ENCODE results near the gene C19orf33. TPM values are rescaled to one million over a fixed set of nuclear protein-coding genes. Genes with fewer than 3 reads are reported as not detected.
"Not testable (repeated sequence)": the region's sequence is repeated elsewhere in the genome, so short reads cannot be mapped to it uniquely, and the experiment has no call there.

The C19orf33 gene
- total RNA-seq, 4 donors from 2014 or later, result 354 to 843 (median 469) TPM

DNA sequence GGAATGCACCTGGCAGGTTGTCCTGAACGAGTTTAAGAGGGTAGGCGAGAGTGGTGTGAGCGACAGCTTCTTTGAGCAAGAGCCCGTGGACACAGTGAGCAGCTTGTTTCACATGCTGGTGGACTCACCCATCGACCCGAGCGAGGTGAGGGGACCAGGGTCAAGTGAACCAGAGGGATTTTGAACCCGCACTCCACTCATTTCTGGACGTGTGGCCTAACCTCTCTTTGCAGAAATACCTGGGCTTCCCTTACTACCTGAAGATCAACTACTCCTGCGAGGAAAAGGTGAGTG, 33.3 kb downstream of the C19orf33 start:
- Histone ChIP-seq H3K36me3 (peaks cover 0 to 30% (median 0%) of the 10 kb centered on the region in 3 donors), H3K9me3 (no peaks in the 10 kb centered on the region), H3K4me3 (peak overlapping the region; percentile 73 to 90 (median 82)), H3K27ac (peak overlapping the region; percentile 97 to 100 (median 100)), H3K27me3 (no peaks in the 10 kb centered on the region), H3K4me1 (peaks cover 10 to 35% (median 14%) of the 10 kb centered on the region in 3 donors)
- no peak for TF ChIP-seq POLR2A (IDR thresholded peaks at IDR 0.05)
- no peak for TF ChIP-seq CTCF (IDR thresholded peaks at IDR 0.05)
- WGBS, 2 donors, result 60 to 73% methylated on average over 6 to 10 of the region's 10 CpGs
- no peak for DNase-seq
- intact Hi-C loops (cut with DNase I), result no loop called here

GRCh38 chr19:38339011-38339410, 35.0 kb downstream of the C19orf33 start:
- Histone ChIP-seq H3K36me3 (peaks cover 0 to 46% (median 0%) of the 10 kb centered on the region in 3 donors), H3K4me1 (peaks cover 10 to 35% (median 14%) of the 10 kb centered on the region in 3 donors)
- DNase-seq; intact Hi-C loops (cut with DNase I); H3K4me3 ChIP-seq; H3K9me3 ChIP-seq; H3K27ac ChIP-seq; H3K27me3 ChIP-seq: not testable (repeated sequence)
- 58 to 67% methylated on average over 2 to 3 of the region's 4 CpGs for WGBS, 2 donors

- 89 to 94% methylated on average over 2 of the region's 2 CpGs for whole genome bisulfite sequencing, 2 donors
- no peak for TF ChIP-seq CTCF (IDR thresholded peaks at IDR 0.05)
- TF ChIP-seq POLR2A (IDR thresholded peaks at IDR 0.05), result no peak
- intact Hi-C loops (cut with DNase I), result no loop called here
- Histone ChIP-seq H3K27ac (no peak overlapping the region), H3K4me3 (no peak overlapping the region), H3K9me3 (no peaks in the 10 kb centered on the region), H3K36me3 (peaks cover 0 to 50% (median 0%) of the 10 kb centered on the region in 3 donors), H3K4me1 (peaks cover 7 to 28% (median 9%) of the 10 kb centered on the region in 3 donors), H3K27me3 (no peaks in the 10 kb centered on the region)
- DNase-seq, result no peak
Observed at GRCh38 chr19:38340927-38341326, 36.9 kb downstream of the C19orf33 start.

GRCh38 chr19:38346837-38347236, 42.8 kb downstream of the C19orf33 start:
- no peak for TF ChIP-seq CTCF (IDR thresholded peaks at IDR 0.05)
- TF ChIP-seq POLR2A (IDR thresholded peaks at IDR 0.05), result no peak
- H3K4me1 ChIP-seq, result peaks cover 0 to 9% (median 0%) of the 10 kb centered on the region in 3 donors
- no peak for DNase-seq
- H3K27me3 ChIP-seq, result peaks cover 0 to 2% (median 0%) of the 10 kb centered on the region in 4 donors
- H3K36me3 ChIP-seq, result peaks cover 0 to 20% (median 0%) of the 10 kb centered on the region in 3 donors
- H3K4me3 ChIP-seq, result no peak overlapping the region
- intact Hi-C loops (cut with DNase I), result no loop called here
- no peak overlapping the region for H3K27ac ChIP-seq
- 75 to 96% methylated on average over 3 to 4 of the region's 4 CpGs for WGBS, 2 donors
- no peaks in the 10 kb centered on the region for H3K9me3 ChIP-seq

DNA sequence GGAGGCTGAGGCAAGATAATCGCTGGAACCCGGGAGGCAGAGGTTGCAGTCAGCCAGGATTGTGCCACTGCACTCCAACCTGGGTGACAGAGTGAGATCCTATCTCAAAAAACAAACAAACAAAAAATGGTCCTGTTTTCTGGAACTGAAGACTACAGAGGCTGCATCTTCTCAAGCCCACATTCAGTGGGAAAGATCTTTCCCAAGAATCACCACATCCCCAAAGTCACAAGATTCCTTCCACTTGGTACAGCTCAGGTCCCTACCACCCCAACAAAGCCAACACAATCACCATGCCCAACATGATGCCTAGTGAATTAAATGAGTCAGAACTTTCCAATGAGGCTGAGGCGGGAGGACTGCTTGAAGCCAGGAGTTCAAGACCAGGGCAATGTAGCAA, 46.8 kb downstream of the C19orf33 start:
- Histone ChIP-seq H3K4me1 (peaks cover 0 to 9% (median 0%) of the 10 kb centered on the region in 3 donors), H3K4me3 (no peak overlapping the region), H3K27ac (no peak overlapping the region), H3K9me3 (no peaks in the 10 kb centered on the region), H3K36me3 (no peaks in the 10 kb centered on the region), H3K27me3 (peaks cover 0 to 36% (median 0%) of the 10 kb centered on the region in 4 donors)
- intact Hi-C loops (cut with DNase I), result no loop called here
- TF ChIP-seq CTCF (IDR thresholded peaks at IDR 0.05) (no peak), POLR2A (IDR thresholded peaks at IDR 0.05) (no peak)
- 68 to 89% methylated on average over 3 of the region's 3 CpGs for WGBS, 2 donors
- DNase-seq, result no peak

- no peak for DNase-seq
- intact Hi-C loops (cut with DNase I), result no loop called here
- Histone ChIP-seq H3K4me1 (peaks cover 0 to 8% (median 0%) of the 10 kb centered on the region in 3 donors), H3K9me3 (no peaks in the 10 kb centered on the region), H3K4me3 (no peak overlapping the region), H3K27me3 (peaks cover 0 to 47% (median 0%) of the 10 kb centered on the region in 4 donors), H3K27ac (no peak overlapping the region), H3K36me3 (no peaks in the 10 kb centered on the region)
- WGBS, 2 donors, result 65 to 69% methylated on average over 6 of the region's 9 CpGs
- no peak for TF ChIP-seq CTCF (IDR thresholded peaks at IDR 0.05)
- no peak for TF ChIP-seq POLR2A (IDR thresholded peaks at IDR 0.05)
Observed at GRCh38 chr19:38351865-38352395, 47.9 kb downstream of the C19orf33 start.

Data from esophagus squamous epithelium (tissue), 5 donors.